ENCODE data around the gene PSPC1. TPM values are rescaled to one million over a fixed set of nuclear protein-coding genes. Genes with fewer than 3 reads are reported as not detected.

Gene PSPC1
- total RNA-seq, 4 donors from 2014 or later, result 60.2 to 304 (median 83.6) TPM

GRCh38 chr13:19772306-19772705 is 10.4 kb downstream of the PSPC1 start:
- intact Hi-C loops (cut with DNase I; ENCODE audit: low total_unique reads), result no loop called here

GRCh38 chr13:19769854-19770253 is 12.9 kb downstream of the PSPC1 start:
- no peak overlapping the region for H3K4me3 ChIP-seq
- DNase-seq, result no peak
- in situ Hi-C loops (cut with MboI; ENCODE audit: low pct_ligation_motif_present in 1 of 4, low pct_unique_long_range_greater_than_20kb in 1 of 4, low sequenced_read_pairs in 3 of 4) (no loop called here), intact Hi-C loops (cut with DNase I; ENCODE audit: low total_unique reads) (no loop called here)
- WGBS, 2 donors (ENCODE audit: low coverage in 1 of 2), result 67 to 87% methylated on average over 2 of the region's 2 CpGs
- peaks cover 0 to 29% (median 5%) of the 10 kb centered on the region in 4 donors for H3K4me1 ChIP-seq
- TF ChIP-seq POLR2A (IDR thresholded peaks at IDR 0.05), result no peak
- TF ChIP-seq POLR2AphosphoS5 (IDR thresholded peaks at IDR 0.05), result no peak
- no peak for TF ChIP-seq CTCF (IDR thresholded peaks at IDR 0.05)
- TF ChIP-seq EP300 (IDR thresholded peaks at IDR 0.05; ENCODE audit: low read depth), result no peak
- H3K27me3 ChIP-seq, result no peaks in the 10 kb centered on the region
- no peak overlapping the region for H3K27ac ChIP-seq
- H3K36me3 ChIP-seq, result peaks cover 0 to 27% (median 10%) of the 10 kb centered on the region in 4 donors
- no peaks in the 10 kb centered on the region for H3K9me3 ChIP-seq

More at GRCh38 chr13:19772306-19772705, 10.4 kb downstream of the PSPC1 start:
- no peak for DNase-seq
- in situ Hi-C loops (cut with MboI; ENCODE audit: low pct_ligation_motif_present in 1 of 4, low pct_unique_long_range_greater_than_20kb in 1 of 4, low sequenced_read_pairs in 3 of 4), result no loop called here
- no peaks in the 10 kb centered on the region for H3K27me3 ChIP-seq
- H3K36me3 ChIP-seq, result peaks cover 0 to 27% (median 10%) of the 10 kb centered on the region in 4 donors
- no peaks in the 10 kb centered on the region for H3K9me3 ChIP-seq
- TF ChIP-seq CTCF (IDR thresholded peaks at IDR 0.05) (no peak), POLR2A (IDR thresholded peaks at IDR 0.05) (no peak)
- peaks cover 0 to 28% (median 6%) of the 10 kb centered on the region in 4 donors for H3K4me1 ChIP-seq
- no peak overlapping the region for H3K4me3 ChIP-seq
- H3K27ac ChIP-seq, result no peak overlapping the region
- 93 to 94% methylated on average over 2 to 6 of the region's 6 CpGs for WGBS, 2 donors (ENCODE audit: low coverage in 1 of 2)

GRCh38 chr13:19767966-19768365 is 14.8 kb downstream of the PSPC1 start:
- DNase-seq, result no peak
- 72 to 74% methylated on average over 2 of the region's 2 CpGs for WGBS, 2 donors (ENCODE audit: low coverage in 1 of 2)
- no peaks in the 10 kb centered on the region for H3K9me3 ChIP-seq
- intact Hi-C loops (cut with DNase I; ENCODE audit: low total_unique reads) (no loop called here), in situ Hi-C loops (cut with MboI; ENCODE audit: low pct_ligation_motif_present in 1 of 4, low pct_unique_long_range_greater_than_20kb in 1 of 4, low sequenced_read_pairs in 3 of 4) (no loop called here)
- no peak for TF ChIP-seq POLR2A (IDR thresholded peaks at IDR 0.05)
- TF ChIP-seq EP300 (IDR thresholded peaks at IDR 0.05; ENCODE audit: low read depth), result no peak
- no peak for TF ChIP-seq POLR2AphosphoS5 (IDR thresholded peaks at IDR 0.05)
- TF ChIP-seq CTCF (IDR thresholded peaks at IDR 0.05), result no peak
- H3K4me3 ChIP-seq, result no peak overlapping the region
- peaks cover 0 to 34% (median 4%) of the 10 kb centered on the region in 4 donors for H3K4me1 ChIP-seq
- H3K27me3 ChIP-seq, result no peaks in the 10 kb centered on the region
- no peak overlapping the region for H3K27ac ChIP-seq
- H3K36me3 ChIP-seq, result peaks cover 0 to 27% (median 10%) of the 10 kb centered on the region in 4 donors

GRCh38 chr13:19766591-19766990 is 16.2 kb downstream of the PSPC1 start:
- H3K4me3 ChIP-seq, result no peak overlapping the region
- in situ Hi-C loops (cut with MboI; ENCODE audit: low pct_ligation_motif_present in 1 of 4, low pct_unique_long_range_greater_than_20kb in 1 of 4, low sequenced_read_pairs in 3 of 4), result no loop called here
- H3K27me3 ChIP-seq, result no peaks in the 10 kb centered on the region
- WGBS, 2 donors (ENCODE audit: low coverage in 1 of 2), result 62 to 71% methylated on average over 5 of the region's 5 CpGs
- peaks cover 0 to 33% (median 9%) of the 10 kb centered on the region in 4 donors for H3K4me1 ChIP-seq
- intact Hi-C loops (cut with DNase I; ENCODE audit: low total_unique reads), result no loop called here
- H3K27ac ChIP-seq, result no peak overlapping the region
- TF ChIP-seq POLR2AphosphoS5 (IDR thresholded peaks at IDR 0.05) (no peak), POLR2A (IDR thresholded peaks at IDR 0.05) (no peak), EP300 (IDR thresholded peaks at IDR 0.05; ENCODE audit: low read depth) (no peak)
- no peak for DNase-seq
- peaks cover 0 to 16% (median 6%) of the 10 kb centered on the region in 4 donors for H3K36me3 ChIP-seq
- H3K9me3 ChIP-seq, result no peaks in the 10 kb centered on the region

- 85 to 86% methylated on average over 2 of the region's 2 CpGs for WGBS, 2 donors (ENCODE audit: low coverage in 1 of 2)
- Histone ChIP-seq H3K9me3 (no peaks in the 10 kb centered on the region), H3K36me3 (peaks cover 0 to 4% (median 0%) of the 10 kb centered on the region in 4 donors), H3K27ac (no peak overlapping the region), H3K4me1 (peaks cover 0 to 33% (median 9%) of the 10 kb centered on the region in 4 donors), H3K27me3 (no peaks in the 10 kb centered on the region), H3K4me3 (no peak overlapping the region)
- DNase-seq, result no peak
- intact Hi-C loops (cut with DNase I; ENCODE audit: low total_unique reads) (no loop called here), in situ Hi-C loops (cut with MboI; ENCODE audit: low pct_ligation_motif_present in 1 of 4, low pct_unique_long_range_greater_than_20kb in 1 of 4, low sequenced_read_pairs in 3 of 4) (no loop called here)
- no peak for TF ChIP-seq CTCF (IDR thresholded peaks at IDR 0.05)
These were observed 18.5 kb downstream of the PSPC1 start for GRCh38 chr13:19764237-19764636.
